GM18498 (cell line): ENCODE results near the gene SPTLC3.

Source experiments
- ATAC-seq: cut with Tn5 transposase; IDR thresholded peaks from one replicate; pipeline ENCODE4 v1.9.1; 2021; ENCODE audit warnings: mild to moderate bottlenecking, moderate library complexity; ENCODE audit not compliant: unreplicated experiment

The SPTLC3 gene

GRCh38 chr20:12984069-12984765 lies 24.6 kb upstream of the SPTLC3 start:
- no peak for ATAC-seq

- no peak for ATAC-seq
Measured at GRCh38 chr20:12984863-12985262, 23.9 kb upstream of the SPTLC3 start.

GRCh38 chr20:12987261-12987660 lies 21.5 kb upstream of the SPTLC3 start:
- ATAC-seq, result no peak

GRCh38 chr20:12989586-12990115 lies 19.1 kb upstream of the SPTLC3 start:
- no peak for ATAC-seq

GRCh38 chr20:12997128-12997655 lies 11.6 kb upstream of the SPTLC3 start:
- ATAC-seq, result no peak

DNA sequence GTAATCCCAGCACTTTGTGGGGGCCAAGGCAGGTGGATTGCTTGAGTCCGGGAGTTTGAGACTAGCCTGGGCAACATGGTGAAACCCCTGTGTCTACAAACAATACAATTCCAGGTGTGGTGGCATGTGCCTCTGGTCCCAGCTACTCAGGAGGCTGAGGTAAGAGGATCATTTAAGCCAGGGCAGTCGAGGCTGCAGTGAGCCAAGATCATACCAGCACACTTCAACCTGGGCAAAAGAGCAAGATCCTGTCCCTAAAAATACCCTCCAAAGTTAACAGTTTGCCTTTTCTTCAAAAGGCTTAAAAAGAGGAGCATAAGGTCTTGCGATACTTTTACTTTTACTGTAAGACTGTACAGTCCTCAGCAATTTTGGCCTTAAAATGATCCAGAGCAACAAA lies 10.7 kb upstream of the SPTLC3 start:
- no peak for ATAC-seq

DNA sequence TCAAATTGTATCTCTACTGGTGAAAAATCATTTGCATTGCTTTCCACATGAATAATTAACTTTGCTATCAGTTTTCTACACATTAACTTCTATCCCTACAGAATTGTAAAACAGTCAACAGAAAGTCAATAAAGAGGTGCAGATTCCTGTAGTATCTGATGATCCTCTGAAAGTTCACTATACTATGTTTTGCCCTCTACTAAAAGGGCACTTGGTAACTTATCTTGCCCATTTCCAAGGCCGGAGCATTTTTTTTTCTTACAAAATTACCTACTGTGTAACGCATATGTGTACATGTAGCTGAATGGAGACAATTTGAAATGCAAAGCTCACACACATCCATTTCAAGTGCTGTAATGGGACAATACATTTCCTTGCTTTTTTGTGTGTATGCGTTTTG lies 9.6 kb upstream of the SPTLC3 start:
- ATAC-seq, result no peak

DNA sequence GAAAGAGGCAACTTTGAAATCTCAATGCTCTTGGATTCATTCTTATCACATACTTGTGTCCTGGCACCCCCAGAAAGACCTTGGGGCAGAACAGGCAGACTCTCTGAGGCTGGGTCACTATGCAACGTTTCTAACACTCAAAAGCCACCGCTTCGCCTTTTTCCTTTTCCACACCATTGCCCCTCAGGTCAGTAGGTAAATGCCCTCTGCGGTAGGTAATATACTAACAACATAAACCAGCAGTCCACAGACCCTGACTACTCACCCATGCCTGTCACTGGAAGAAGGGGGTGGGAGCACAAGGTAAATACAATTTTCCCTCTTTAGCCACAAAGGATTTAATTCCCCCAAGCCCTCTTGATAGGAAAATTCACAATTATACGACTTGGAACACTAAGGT lies 6.5 kb upstream of the SPTLC3 start:
- no peak for ATAC-seq

- no peak for ATAC-seq
Measured at GRCh38 chr20:13006825-13007224, 1.9 kb upstream of the SPTLC3 start.

GRCh38 chr20:13007596-13007995 lies 1.2 kb upstream of the SPTLC3 start:
- ATAC-seq, result no peak

DNA sequence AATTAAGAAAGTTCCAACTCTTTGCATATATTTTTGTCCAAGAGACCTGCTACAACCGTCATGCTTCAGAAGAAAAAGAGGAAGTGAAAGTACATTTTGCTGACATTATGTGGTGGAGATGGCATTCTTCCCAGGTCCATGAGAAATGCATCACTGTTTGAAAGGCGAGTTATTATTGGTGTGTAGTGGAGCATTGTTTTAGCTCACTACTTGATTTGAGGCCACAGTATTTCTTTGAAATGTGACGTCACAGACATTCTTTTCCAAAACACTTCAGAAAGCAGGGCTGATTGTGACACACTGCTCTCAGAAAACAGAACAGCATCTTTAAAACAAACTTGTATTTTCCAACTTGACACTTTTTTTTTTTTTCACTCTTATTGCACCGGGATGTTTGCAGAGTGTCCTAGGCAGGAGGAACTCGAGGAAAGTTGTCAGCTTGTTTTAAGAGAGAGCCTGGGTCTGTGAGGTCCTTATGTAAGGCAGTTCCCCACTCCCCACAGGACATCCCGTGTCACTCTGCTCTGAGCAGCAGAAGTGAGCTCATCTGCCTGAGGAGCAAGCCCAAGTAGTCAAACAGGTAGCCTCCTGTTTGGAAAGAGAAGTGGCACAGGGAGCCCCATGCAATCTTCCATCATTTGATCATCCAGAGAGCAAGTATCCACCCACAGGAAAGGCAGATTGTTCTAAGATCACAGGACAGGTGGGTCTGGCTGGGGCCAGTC lies 1.1 kb downstream of the SPTLC3 start:
- ATAC-seq, result peak; percentile 96

DNA sequence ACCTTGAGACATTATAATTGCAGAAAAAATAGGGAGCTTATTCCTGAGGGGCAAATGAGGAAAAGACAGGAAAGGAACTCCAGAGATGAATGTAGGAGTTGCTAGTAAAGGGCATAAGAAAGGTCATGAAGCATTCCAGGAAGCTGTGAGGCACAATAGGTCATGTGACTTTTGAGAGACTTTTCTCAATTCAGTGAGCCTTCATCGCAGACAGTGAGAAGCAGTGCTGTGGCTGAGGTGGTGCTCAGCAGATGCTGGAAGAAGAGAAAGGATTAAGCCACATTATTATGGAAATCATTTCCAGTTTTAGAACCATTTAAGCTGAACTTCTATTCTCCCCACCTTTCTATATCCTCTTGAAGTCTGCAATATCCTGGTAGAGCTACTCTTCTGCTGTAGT lies 4.1 kb downstream of the SPTLC3 start:
- ATAC-seq, result no peak

DNA sequence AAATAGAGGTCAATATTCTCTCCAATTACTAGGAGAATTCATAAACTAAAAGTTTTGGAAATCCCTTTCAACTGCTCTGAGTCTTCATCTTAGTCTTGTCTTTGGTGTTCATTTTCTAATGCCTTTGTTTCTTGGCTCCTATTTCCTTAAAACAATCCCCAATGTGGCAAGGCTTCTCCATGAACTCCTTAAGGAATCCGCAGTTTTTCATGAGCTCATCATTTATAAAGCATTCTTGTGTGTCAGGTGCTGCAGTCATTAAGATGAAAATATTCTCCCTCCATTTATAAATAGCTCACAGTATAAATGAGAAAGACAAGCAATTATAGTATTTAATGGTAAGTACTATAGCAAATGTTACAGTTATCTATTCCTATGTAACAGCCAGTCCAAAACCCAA lies 4.6 kb downstream of the SPTLC3 start:
- no peak for ATAC-seq

- ATAC-seq, result no peak
Measured at GRCh38 chr20:13017235-13017634, 8.5 kb downstream of the SPTLC3 start.

GRCh38 chr20:13017883-13018535 lies 9.2 kb downstream of the SPTLC3 start:
- no peak for ATAC-seq

GRCh38 chr20:13021205-13021970 lies 12.6 kb downstream of the SPTLC3 start:
- ATAC-seq, result no peak

GRCh38 chr20:13022401-13023155 lies 13.8 kb downstream of the SPTLC3 start:
- no peak for ATAC-seq

- ATAC-seq, result no peak
Measured at GRCh38 chr20:13024596-13024995, 15.8 kb downstream of the SPTLC3 start.

GRCh38 chr20:13025181-13025580 lies 16.4 kb downstream of the SPTLC3 start:
- no peak for ATAC-seq

GRCh38 chr20:13028001-13028400 lies 19.2 kb downstream of the SPTLC3 start:
- ATAC-seq, result no peak
